GM18867 (cell line): Measurements from ENCODE around the gene HCST.
"Not testable (repeated sequence)": the region's sequence is repeated elsewhere in the genome, so short reads cannot be mapped to it uniquely, and the experiment has no call there.

Experiments
- ATAC-seq: cut with Tn5 transposase; IDR thresholded peaks from one replicate; pipeline ENCODE4 v1.9.1; 2021; ENCODE audit warnings: mild to moderate bottlenecking, moderate library complexity; ENCODE audit not compliant: unreplicated experiment

HCST gene

GRCh38 chr19:35879068-35879467 lies 23.3 kb upstream of the HCST start:
- ATAC-seq, result no peak

DNA sequence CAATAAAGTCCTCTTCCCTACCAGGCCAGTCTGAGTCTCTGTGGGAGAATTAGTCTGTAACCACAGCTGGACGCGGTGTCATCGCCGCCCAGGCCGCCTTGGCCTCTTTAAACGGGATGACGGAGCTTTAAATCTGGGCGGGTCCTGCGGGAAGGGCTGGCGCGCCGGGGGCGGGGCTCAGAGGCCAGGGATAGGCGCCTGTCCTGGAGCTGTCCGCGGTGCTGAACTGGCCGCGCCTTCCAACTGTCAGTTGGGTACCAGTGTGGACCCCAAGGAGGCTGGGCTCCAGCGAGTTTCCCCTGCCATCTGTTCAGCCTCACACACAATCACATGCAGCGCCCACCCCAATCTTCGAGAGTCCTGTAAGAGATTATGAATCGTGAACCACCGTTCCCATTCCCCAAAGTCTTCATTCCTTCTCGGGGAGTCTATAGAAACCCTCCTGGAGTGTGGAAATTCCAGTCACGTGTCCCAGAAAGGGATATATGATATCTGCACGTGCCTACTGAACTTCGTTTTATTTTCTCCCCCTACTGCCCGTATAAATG lies 22.5 kb upstream of the HCST start:
- ATAC-seq, result no peak

- ATAC-seq, result peak; percentile 44
Observed at GRCh38 chr19:35882114-35882832, 20.1 kb upstream of the HCST start.

GRCh38 chr19:35883882-35884281 lies 18.4 kb upstream of the HCST start:
- ATAC-seq, result no peak

GRCh38 chr19:35885225-35885738 lies 17.0 kb upstream of the HCST start:
- ATAC-seq, result no peak

GRCh38 chr19:35885904-35886303 lies 16.4 kb upstream of the HCST start:
- no peak for ATAC-seq

DNA sequence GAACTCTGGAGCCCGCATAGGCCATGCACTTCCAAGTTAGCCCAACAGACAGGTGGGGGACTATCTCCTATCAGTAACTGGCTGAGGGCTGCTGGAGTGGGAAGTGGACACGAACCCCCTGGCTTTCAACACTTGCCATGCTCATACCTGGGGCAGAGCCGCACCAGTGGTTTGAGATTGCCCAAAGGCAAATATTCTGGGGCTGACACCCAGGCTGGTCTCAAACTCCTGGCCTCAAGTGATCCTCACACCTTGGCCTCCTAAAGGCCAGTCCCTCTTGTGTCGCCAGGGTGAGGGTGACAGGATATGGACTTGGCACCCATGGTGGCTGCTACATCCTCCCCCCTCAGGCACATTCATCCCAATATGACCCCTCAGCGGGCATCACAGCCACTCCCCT lies 15.1 kb upstream of the HCST start:
- no peak for ATAC-seq

DNA sequence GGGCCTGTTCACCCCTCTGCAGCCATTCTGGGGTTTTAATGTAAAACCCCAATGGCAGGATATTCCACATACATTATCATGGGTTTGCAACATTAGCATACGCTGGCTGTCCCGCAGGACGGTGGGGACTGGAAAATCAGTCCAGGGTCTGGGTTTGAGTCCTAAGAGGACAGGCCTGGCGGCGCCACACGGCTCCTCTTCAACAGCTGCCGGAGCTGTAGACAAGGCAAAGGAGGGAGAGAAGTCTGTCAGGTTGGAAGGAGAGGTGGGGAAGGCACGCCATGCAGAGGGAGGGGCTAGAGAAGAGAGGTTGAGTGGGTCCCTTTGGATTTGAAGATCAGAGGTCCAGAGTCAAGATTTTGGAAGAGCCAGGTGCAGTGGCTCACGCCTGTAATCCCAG lies 13.9 kb upstream of the HCST start:
- no peak for ATAC-seq

DNA sequence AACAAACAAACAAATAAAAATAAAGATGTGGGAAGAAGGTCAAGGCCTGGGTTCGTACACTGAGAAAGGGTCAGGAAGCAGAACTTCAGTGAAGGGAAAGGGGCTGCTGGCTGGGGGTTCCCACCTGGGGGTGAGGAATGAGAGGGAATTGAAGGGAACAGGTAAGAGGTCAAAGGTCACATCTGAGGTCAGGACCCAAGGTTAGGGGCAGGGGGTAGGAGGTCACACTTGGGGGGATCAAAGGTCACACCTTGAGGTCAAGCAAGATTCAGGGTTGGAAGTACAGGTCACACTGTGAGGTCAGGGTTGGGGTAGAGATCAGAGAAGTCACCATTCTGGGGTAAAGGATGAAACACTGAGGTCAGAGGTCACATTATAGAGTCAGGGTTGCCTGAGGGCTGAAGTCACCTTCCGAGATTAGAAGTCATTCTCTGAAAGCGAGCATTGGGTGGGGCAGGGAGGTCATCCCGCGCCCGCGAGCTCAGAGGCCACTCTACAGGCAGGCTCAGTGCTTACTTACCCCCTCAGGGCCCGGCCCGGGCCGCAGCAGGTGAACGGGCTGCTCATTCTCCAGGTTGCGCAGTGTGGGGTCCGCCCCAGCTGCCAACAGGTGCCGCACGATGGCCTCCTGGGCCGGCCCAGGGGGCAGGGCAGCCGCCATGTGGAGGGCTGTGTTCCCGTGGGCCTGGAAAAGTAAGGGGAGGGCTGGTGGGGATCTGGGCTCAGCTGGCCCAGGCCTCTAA lies 12.8 kb upstream of the HCST start:
- no peak for ATAC-seq

DNA sequence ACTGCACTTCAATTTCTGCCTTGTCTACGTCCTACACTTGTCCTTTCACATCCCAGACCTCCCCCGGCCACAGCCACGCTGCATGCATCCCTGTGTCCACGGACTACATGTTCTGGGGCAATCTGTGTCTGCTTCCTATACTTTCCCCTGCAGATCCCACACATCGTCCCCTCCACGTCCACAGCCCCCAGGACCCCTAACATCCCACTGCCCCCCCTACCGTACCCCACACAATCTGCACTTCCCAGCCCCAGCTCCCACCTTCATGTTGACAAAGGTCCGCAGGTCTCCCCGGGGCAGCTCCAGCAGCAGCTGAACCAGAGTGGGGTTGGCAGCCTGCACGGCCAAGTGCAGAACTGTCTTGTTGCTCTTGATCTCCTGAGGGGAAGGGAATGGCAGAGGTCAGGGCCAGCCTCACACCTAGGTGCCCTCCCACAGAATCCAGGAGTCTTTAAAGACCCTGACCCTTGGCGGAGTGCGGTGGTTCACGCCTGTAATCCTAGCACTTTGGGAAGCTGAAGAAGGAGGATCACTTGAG lies 12.1 kb upstream of the HCST start:
- no peak for ATAC-seq

GRCh38 chr19:35891819-35892218 lies 10.5 kb upstream of the HCST start:
- not testable (repeated sequence) for ATAC-seq

GRCh38 chr19:35894342-35894741 lies 8.0 kb upstream of the HCST start:
- ATAC-seq, result no peak

DNA sequence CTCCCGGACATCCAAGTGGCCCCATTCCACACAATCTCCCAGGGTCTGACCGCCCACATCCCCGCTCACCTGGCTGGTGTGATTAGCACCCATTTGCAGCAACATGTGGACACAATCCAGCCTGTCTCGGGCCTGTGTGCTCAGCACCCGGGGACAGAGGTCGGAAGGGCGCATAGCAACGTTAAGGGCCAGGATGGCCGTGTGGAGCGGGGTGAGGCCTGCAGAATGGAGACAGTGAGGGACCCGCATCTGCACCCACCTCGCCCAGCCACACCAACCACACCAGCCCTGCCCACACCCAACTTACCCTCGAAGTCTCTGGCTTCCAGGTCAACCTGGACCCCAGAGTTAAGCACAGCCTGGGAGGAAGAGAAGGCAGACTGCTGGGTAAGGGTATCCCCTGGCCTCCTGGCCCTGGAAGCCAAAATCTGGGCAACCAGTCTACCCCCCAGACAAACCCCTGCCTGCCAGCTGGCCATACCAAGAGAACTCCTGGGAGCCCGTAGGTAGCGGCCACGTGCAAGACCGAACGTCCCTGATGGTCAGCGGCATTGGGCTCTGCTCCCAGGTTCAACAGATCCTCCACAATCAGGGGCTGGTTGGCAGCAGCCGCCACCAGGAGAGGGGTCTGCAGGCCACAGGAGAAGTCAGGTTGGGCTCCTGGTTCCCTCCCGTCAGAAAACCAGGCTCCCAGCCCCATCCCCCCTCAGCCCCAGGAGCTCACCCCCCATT lies 6.3 kb upstream of the HCST start:
- no peak for ATAC-seq

DNA sequence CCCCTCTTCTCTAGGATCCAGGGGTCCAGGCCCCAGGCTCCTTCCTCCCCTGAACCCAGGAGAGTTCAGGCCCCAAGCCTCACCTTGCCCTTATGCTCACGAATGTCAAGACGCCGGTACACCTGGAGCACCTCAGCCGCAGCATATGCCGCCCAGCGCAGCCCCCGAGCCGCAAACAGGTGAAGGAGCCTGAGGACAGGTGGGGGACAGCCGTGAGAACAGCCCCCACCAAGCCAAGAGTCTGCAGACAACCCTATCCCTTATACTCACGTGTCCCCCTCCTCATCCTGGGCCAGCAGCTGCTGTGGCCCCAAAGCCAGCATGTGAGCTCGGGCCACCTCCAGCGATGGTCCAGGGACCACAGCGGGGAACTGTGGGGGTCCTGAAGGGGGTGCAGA lies 5.7 kb upstream of the HCST start:
- no peak for ATAC-seq

- ATAC-seq, result no peak
Observed at GRCh38 chr19:35897706-35898451, 4.5 kb upstream of the HCST start.

DNA sequence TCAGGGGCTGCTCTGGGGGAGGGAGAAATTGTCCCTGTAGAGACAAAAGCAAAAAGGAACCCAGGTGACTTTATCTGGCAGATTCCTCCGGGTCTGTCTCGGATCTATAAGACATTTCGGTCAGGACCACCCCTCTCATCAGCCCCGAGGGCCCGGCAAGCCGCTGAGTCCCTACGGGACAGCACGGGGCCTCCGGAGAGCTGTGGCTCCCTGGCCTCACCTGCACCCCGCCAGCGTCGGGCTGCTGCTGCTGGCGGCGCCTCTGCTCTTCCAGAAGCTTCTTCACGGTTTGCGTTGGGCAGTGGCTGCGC lies 3.9 kb upstream of the HCST start:
- no peak for ATAC-seq

- peak; percentile 37 for ATAC-seq
Observed at GRCh38 chr19:35899547-35900214, 2.6 kb upstream of the HCST start.

- ATAC-seq, result no peak
Observed at GRCh38 chr19:35901055-35901644, 1.2 kb upstream of the HCST start.

DNA sequence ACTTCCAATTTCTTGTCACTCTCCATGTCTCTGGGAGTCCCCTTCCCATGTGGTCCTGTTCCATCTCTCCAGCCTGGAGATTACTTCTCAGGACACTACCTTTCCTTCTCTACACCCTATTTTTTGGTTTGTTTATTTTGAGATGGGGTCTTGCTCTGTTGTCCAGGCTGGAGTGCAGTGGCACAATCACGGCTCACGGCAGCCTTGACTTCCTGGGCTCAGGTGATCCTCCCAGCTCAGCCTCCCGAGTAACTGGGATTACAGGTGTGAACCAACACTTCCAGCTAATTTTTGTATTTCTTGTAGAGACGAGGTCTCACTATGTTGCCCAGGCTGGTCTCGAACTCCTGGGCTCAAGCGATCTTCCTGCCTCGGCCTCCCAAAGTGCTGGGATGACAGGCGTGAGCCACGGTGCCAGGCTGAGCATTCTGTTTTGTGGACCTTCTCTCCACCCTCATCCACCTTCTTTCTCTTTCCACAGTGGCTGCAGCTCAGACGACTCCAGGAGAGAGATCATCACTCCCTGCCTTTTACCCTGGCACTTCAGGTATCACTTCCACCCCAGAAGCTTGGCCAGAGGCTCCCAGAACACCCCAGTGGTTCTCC lies 644 bp downstream of the HCST start:
- no peak for ATAC-seq
